K562 (cell line): ENCODE data around the gene NEB. TPM values are rescaled to one million over a fixed set of nuclear protein-coding genes. Genes with fewer than 3 reads are reported as not detected.

ENCODE experiments used
- ATAC-seq: fragments of 200-7000 bp; cut with Tn5 transposase; 3 replicates; pipeline ENCODE4 v1.9.1; 2020; ENCODE audit warnings: moderate library complexity
- BruUV-seq: library from RNA; stranded (reverse); fragments of 400-500 nt; replicated peaks from 2 replicates; lab custom pipeline; 2021; lab: Mats Ljungman, UMichigan
- CTCF ChIA-PET: fragments of 300-600 bp; formaldehyde crosslinking; extraction: SDS; loops from one replicate; lab custom pipeline; 2021; ENCODE audit warnings: low intra/inter-chr PET ratio; lab: Yijun Ruan, JAX
- POLR2A ChIA-PET: fragments of 300-600, 350-650 bp; sonication (Branson Sonifier 250); formaldehyde crosslinking; extraction: SDS; loops from one replicate; lab custom pipeline; 2021; ENCODE audit warnings: antibody characterized with exemption, inconsistent platforms; lab: Yijun Ruan, JAX
- DNase-seq, 4 experiments: peaks; one replicate each; pipeline versions ENCODE4 v3.0.0 to v3.0.0-alpha.2; 2011 to 2018; ENCODE audit warnings: low spot score in 3 of 4, mixed read lengths in 3 of 4; ENCODE audit errors: extremely low read depth in 1 of 4
- FAIRE-seq: peaks from 2 replicates; lab custom pipeline; 2011; peaks lifted over from hg19 to GRCh38; lab: Jason Lieb, UNC
- H2AFZ ChIP-seq: 2 replicates; pipeline ENCODE4 v1.6.0; 2011; ENCODE audit warnings: low read depth, low read length, control low read depth, inconsistent platforms
- H3K27ac ChIP-seq: fragments of 200-600 bp; 3 replicates; pipeline ENCODE4 v1.8.0; 2011; ENCODE audit warnings: low read depth, mild to moderate bottlenecking, control low read depth, inconsistent platforms, low read length, moderate library complexity, mixed read lengths; ENCODE audit errors: extremely low read depth
- H3K27me3 ChIP-seq, 2 experiments: fragments of 300-600 bp in 1 of 2; 2 replicates in 1 of 2; 3 replicates in 1 of 2; pipeline versions ENCODE4 v1.6.0 to v1.8.0; 2011; ENCODE audit warnings: inconsistent platforms in 2 of 2, low read length in 2 of 2, mild to moderate bottlenecking in 1 of 2, mixed read lengths in 1 of 2, moderate library complexity in 1 of 2; ENCODE audit not compliant: control insufficient read depth in 2 of 2, insufficient read depth in 2 of 2
- H3K36me3 ChIP-seq: fragments of 300-600 bp; 3 replicates; pipeline ENCODE4 v1.8.0; 2011; ENCODE audit warnings: mild to moderate bottlenecking, low read length, inconsistent platforms; ENCODE audit not compliant: control insufficient read depth, insufficient read depth
- H3K4me1 ChIP-seq, 2 experiments: fragments of 200-600 bp in 1 of 2; replicated peaks in 1 of 2; 2 replicates in 1 of 2; 3 replicates in 1 of 2; pipeline versions ENCODE4 v1.5.1 to v1.8.0; 2011; ENCODE audit warnings: inconsistent platforms in 2 of 2, low read length in 2 of 2, mild to moderate bottlenecking in 1 of 2, mixed read lengths in 1 of 2, moderate library complexity in 1 of 2; ENCODE audit not compliant: control insufficient read depth in 2 of 2, insufficient read depth in 2 of 2
- H3K4me2 ChIP-seq: 2 replicates; pipeline ENCODE4 v1.6.1; 2011; ENCODE audit warnings: low read length, control low read depth, inconsistent platforms, mixed read lengths; ENCODE audit not compliant: insufficient read depth
- H3K4me3 ChIP-seq: fragments of 200-600 bp; sonication (generic), shearing (Covaris generic); 2 replicates; pipeline ENCODE4 v1.5.1; 2016; ENCODE audit warnings: control low read depth, inconsistent platforms
- H3K79me2 ChIP-seq: fragments of 200-600 bp; 3 replicates; pipeline ENCODE4 v1.8.0; 2011; ENCODE audit warnings: low read length, inconsistent platforms; ENCODE audit not compliant: control insufficient read depth, insufficient read depth
- H3K9ac ChIP-seq, 2 experiments: 2 replicates each; pipeline versions ENCODE4 v1.6.0 to v1.6.1; 2011; ENCODE audit warnings: low read depth in 2 of 2, low read length in 2 of 2, control low read depth in 1 of 2, inconsistent platforms in 1 of 2, mild to moderate bottlenecking in 1 of 2, mixed read lengths in 1 of 2; ENCODE audit not compliant: insufficient read depth in 1 of 2
- H3K9me1 ChIP-seq: one replicate; pipeline ENCODE4 v1.6.0; 2011; ENCODE audit warnings: inconsistent platforms, mild to moderate bottlenecking, low read length, moderate library complexity; ENCODE audit not compliant: control insufficient read depth, insufficient read depth
- H3K9me3 ChIP-seq: replicated peaks from 2 replicates; pipeline ENCODE4 v1.5.1; 2011; ENCODE audit warnings: low read depth, low read length, inconsistent platforms; ENCODE audit not compliant: control insufficient read depth, insufficient read depth
- H4K20me1 ChIP-seq: replicated peaks from 2 replicates; pipeline ENCODE4 v1.6.1; 2011; ENCODE audit warnings: low read length, inconsistent platforms, mixed read lengths; ENCODE audit not compliant: control insufficient read depth, insufficient read depth
- C11orf30 ChIP-seq: fragments of 450-650 bp; IDR thresholded peaks from 2 replicates; pipeline ENCODE4 v1.6.1; 2016; ENCODE audit warnings: low read depth, mild to moderate bottlenecking
- CBX2 ChIP-seq: fragments of 200-600 bp; sonication (generic); IDR thresholded peaks from one replicate; pipeline ENCODE4 v1.6.1; 2012; ENCODE audit warnings: mild to moderate bottlenecking, low read length, inconsistent platforms; ENCODE audit not compliant: insufficient read depth, poor library complexity, severe bottlenecking
- CTBP1 ChIP-seq: fragments of 450-650 bp; IDR thresholded peaks from 2 replicates; pipeline ENCODE4 v1.6.1; 2016; ENCODE audit warnings: borderline replicate concordance
- E2F3 ChIP-seq: fragments of 250-450 bp; sonication (Bioruptor Pico); IDR thresholded peaks from 2 replicates; pipeline ENCODE4 v1.4.0; 2020; ENCODE audit warnings: mild to moderate bottlenecking
- E2F8 ChIP-seq: fragments of 450-650 bp; IDR thresholded peaks from 2 replicates; pipeline ENCODE4 v1.7.1; 2018; ENCODE audit warnings: mild to moderate bottlenecking, low read depth; ENCODE audit not compliant: partially characterized antibody
- EP300 ChIP-seq: IDR thresholded peaks from 2 replicates; pipeline ENCODE4 v1.6.1; 2012; ENCODE audit warnings: low read length, improper control_type of control experiment
- HDAC3 ChIP-seq: fragments of 450-650 bp; IDR thresholded peaks from 2 replicates; pipeline ENCODE4 v1.6.1; 2018; ENCODE audit warnings: borderline replicate concordance, mild to moderate bottlenecking, moderate library complexity; ENCODE audit not compliant: partially characterized antibody
- HMG20A ChIP-seq: fragments of 450-650 bp; formaldehyde crosslinking; conservative IDR thresholded peaks from 2 replicates; pipeline ENCODE4 v1.4.0; 2020; ENCODE audit warnings: mild to moderate bottlenecking, mixed read lengths
- KAT8 ChIP-seq: fragments of 450-650 bp; IDR thresholded peaks from 2 replicates; pipeline ENCODE4 v1.6.1; 2016; ENCODE audit warnings: low read depth, mild to moderate bottlenecking
- KDM4B ChIP-seq, 2 experiments: fragments of 450-650 bp in 1 of 2; sonication (generic) in 1 of 2; IDR thresholded peaks; 2 replicates each; pipeline ENCODE4 v1.6.1; 2016 to 2017; ENCODE audit warnings: borderline replicate concordance in 2 of 2, antibody characterized with exemption in 1 of 2, low read depth in 1 of 2, mild to moderate bottlenecking in 1 of 2
- MYBL2 ChIP-seq, 2 experiments: fragments of 450-650 bp in 1 of 2; sonication (generic) in 1 of 2; formaldehyde crosslinking in 1 of 2; IDR thresholded peaks; 2 replicates each; pipeline versions ENCODE4 v1.6.1 to v1.8.1; 2017 to 2022; ENCODE audit warnings: borderline replicate concordance in 1 of 2, inconsistent platforms in 1 of 2, low read depth in 1 of 2, mild to moderate bottlenecking in 1 of 2, missing genetic modification reagents in 1 of 2, moderate library complexity in 1 of 2
- NR1H2 ChIP-seq: sonication (generic); formaldehyde crosslinking; IDR thresholded peaks from 2 replicates; pipeline ENCODE4 v1.4.0; 2020; ENCODE audit warnings: mild to moderate bottlenecking, missing genetic modification reagents
- PHB ChIP-seq: fragments of 250-450 bp; sonication (Bioruptor Pico); IDR thresholded peaks from 2 replicates; pipeline ENCODE4 v1.5.0; 2021
- PKNOX1 ChIP-seq: fragments of 450-650 bp; IDR thresholded peaks from 2 replicates; pipeline ENCODE4 v1.6.1; 2016
- RBM15 ChIP-seq: fragments of 200-400 bp; formaldehyde crosslinking; IDR thresholded peaks from 2 replicates; pipeline ENCODE4 v1.6.1; 2018; ENCODE audit warnings: mild to moderate bottlenecking, low read length, moderate library complexity; ENCODE audit not compliant: insufficient read depth
- RBM39 ChIP-seq: fragments of 200-400 bp; formaldehyde crosslinking; optimal IDR thresholded peaks from 2 replicates; pipeline ENCODE3; 2018; ENCODE audit warnings: low read depth, low read length
- SREBF2 ChIP-seq: sonication (generic); formaldehyde crosslinking; IDR thresholded peaks from 2 replicates; pipeline ENCODE4 v1.4.0; 2020; ENCODE audit warnings: mild to moderate bottlenecking, missing genetic modification reagents
- ZBED1 ChIP-seq: IDR thresholded peaks from 2 replicates; pipeline ENCODE4 v1.6.1; 2014
- ZNF140 ChIP-seq: fragments of 250-450 bp; sonication (Bioruptor Pico); IDR thresholded peaks from 2 replicates; pipeline ENCODE4 v1.8.0; 2021; ENCODE audit warnings: moderate library complexity, mild to moderate bottlenecking, inconsistent platforms
- ZNF174 ChIP-seq: fragments of 250-450 bp; sonication (Bioruptor Pico); IDR thresholded peaks from 2 replicates; pipeline ENCODE4 v1.4.0; 2020; ENCODE audit warnings: mild to moderate bottlenecking
- WGBS: fragments of 100-300 bp; shearing (Covaris generic); methylation state at CpG from one replicate; pipeline ENCODE4 v1.1.6; 2016; ENCODE audit warnings: low coverage, mixed read lengths; ENCODE audit not compliant: insufficient coverage; ENCODE audit errors: missing lambda C conversion rate; 5-methylcytosine and 5-hydroxymethylcytosine counted together
- in situ Hi-C: fragments of 300-500 bp; cut with MboI; formaldehyde crosslinking; loops from 4 replicates; pipeline ENCODE4 v1.15.0; 2018; ENCODE audit warnings: inconsistent platforms, mixed read lengths
- intact Hi-C: fragments of 100-400 bp; cut with micrococcal nuclease; formaldehyde crosslinking; loops from 2 replicates; pipeline ENCODE4 v1.14.2; 2022
- polyA plus RNA-seq, 8 experiments: library from polyadenylated mRNA; depleted of rRNA in 4 of 8; stranded (reverse) in 5 of 8; unstranded in 3 of 8; fragments of >200 nt; fragmentation: Nextera tagmentation in 2 of 8; fragmentation: Illumina TruSeq in 1 of 8; extraction: Ambion mirVana in 2 of 8; extraction: Trizol in 1 of 8; gene quantifications; 2 replicates each; pipeline versions ENCODE4 v1.2.1 to v1.2.3, GENCODE V29; 2011 to 2014; ENCODE audit warnings: inconsistent platforms in 1 of 8, missing spikeins in 1 of 8
- total RNA-seq, 7 experiments: library from RNA; depleted of rRNA in 6 of 7; stranded (reverse); fragments of >200 nt in 6 of 7; fragmentation: Illumina TruSeq in 2 of 7; extraction: Trizol in 2 of 7; gene quantifications; 2 replicates each; pipeline versions ENCODE4 v1.2.1 to v1.2.3, GENCODE V29; 2011 to 2021; ENCODE audit warnings: low replicate concordance in 1 of 7

The NEB gene
- total and polyA plus RNA-seq, 9 of the 15 experiments (the other 6 are each of a cell fraction or from before 2014, with no cell fraction given), result 1.7 to 3.8 (median 2.9) TPM

GRCh38 chr2:151727593-151728552 is 6.4 kb downstream of the NEB start:
- 20% methylated on average over 10 of the region's 10 CpGs for WGBS
- no peaks in the 10 kb centered on the region for H4K20me1 ChIP-seq
- in situ Hi-C loops (no loop called here), intact Hi-C loops (no loop called here)
- TF ChIP-seq RBM39, result no peak
- TF ChIP-seq PKNOX1, result no peak
- no peak for TF ChIP-seq ZBED1
- no peak for TF ChIP-seq SREBF2 (CRISPR knock-in tag)
- TF ChIP-seq C11orf30, result no peak
- TF ChIP-seq MYBL2 (IDR thresholded peaks at IDR 0.05; ENCODE audit: low read depth), result no peak
- no peak for TF ChIP-seq MYBL2 (CRISPR knock-in tag; IDR thresholded peaks at IDR 0.05; ENCODE audit: borderline replicate concordance)
- TF ChIP-seq HMG20A (CRISPR knock-in tag), result no peak
- TF ChIP-seq ZNF174 (CRISPR knock-in tag), result no peak
- no peak for TF ChIP-seq EP300
- no peak for TF ChIP-seq KAT8
- TF ChIP-seq PHB (CRISPR knock-in tag), result no peak
- no peak for TF ChIP-seq NR1H2 (CRISPR knock-in tag)
- no peak for TF ChIP-seq ZNF140 (CRISPR knock-in tag)
- TF ChIP-seq HDAC3, result no peak
- TF ChIP-seq E2F3 (CRISPR knock-in tag), result no peak
- no peak for TF ChIP-seq RBM15
- TF ChIP-seq CBX2, result no peak
- no peak for TF ChIP-seq KDM4B (IDR thresholded peaks at IDR 0.05; ENCODE audit: borderline replicate concordance in 2 of 2, low read depth in 1 of 2)
- no peak for TF ChIP-seq E2F8
- no peak for TF ChIP-seq CTBP1
- no TSS peak for BruUV-seq
- DNase-seq (no peak), FAIRE-seq (peak; percentile 23), ATAC-seq (no peak)
- no peak overlapping the region for H3K27ac ChIP-seq
- no peak overlapping the region for H3K4me3 ChIP-seq
- H2AFZ ChIP-seq, result no peak overlapping the region
- H3K79me2 ChIP-seq, result no peaks in the 10 kb centered on the region
- no peaks in the 10 kb centered on the region for H3K27me3 ChIP-seq
- H3K9me3 ChIP-seq, result no peaks in the 10 kb centered on the region
- no peak overlapping the region for H3K4me2 ChIP-seq
- H3K36me3 ChIP-seq, result no peaks in the 10 kb centered on the region
- H3K9ac ChIP-seq, result no peak overlapping the region
- H3K4me1 ChIP-seq, result no peaks in the 10 kb centered on the region
- CTCF ChIA-PET, result no interaction called here
- POLR2A ChIA-PET, result interaction anchor here (1.5 to 2.6 kb wide), 2 partner anchors 11 to 14 kb away, joined by 4 to 6 read pairs; no protein-coding TSS in a partner anchor
- no peaks in the 10 kb centered on the region for H3K9me1 ChIP-seq
